Measurements from ENCODE around the gene ROGDI.

The ROGDI gene

GRCh38 chr16:4814046-4814445 is 11.6 kb upstream of the ROGDI start:
- no peak for DNase-seq (ENCODE audit: low spot score)

GRCh38 chr16:4813251-4814003 is 11.0 kb upstream of the ROGDI start:
- no peak for DNase-seq (ENCODE audit: low spot score)

GRCh38 chr16:4811773-4812172 is 9.3 kb upstream of the ROGDI start:
- DNase-seq (ENCODE audit: low spot score): no peak

DNA sequence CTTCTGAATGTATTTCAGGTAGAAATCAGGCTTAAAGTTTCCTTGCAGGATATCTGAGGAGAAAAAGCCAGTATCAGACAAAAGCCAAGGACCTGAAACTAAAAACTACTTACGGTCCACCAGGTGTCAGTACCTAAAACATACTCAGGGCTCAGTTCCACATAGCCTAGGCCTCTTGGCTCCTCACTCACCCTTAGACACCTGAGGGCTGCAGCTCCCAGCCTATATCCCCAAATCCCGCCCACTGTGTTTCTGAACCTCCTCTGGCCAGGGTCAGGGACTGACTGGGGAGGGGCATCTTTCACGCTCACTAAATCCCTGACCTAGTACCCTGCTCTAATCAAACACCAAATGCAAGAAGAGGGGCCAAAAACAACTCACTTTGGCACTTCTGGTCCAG is 8.8 kb upstream of the ROGDI start:
- no peak for DNase-seq (ENCODE audit: low spot score)

DNA sequence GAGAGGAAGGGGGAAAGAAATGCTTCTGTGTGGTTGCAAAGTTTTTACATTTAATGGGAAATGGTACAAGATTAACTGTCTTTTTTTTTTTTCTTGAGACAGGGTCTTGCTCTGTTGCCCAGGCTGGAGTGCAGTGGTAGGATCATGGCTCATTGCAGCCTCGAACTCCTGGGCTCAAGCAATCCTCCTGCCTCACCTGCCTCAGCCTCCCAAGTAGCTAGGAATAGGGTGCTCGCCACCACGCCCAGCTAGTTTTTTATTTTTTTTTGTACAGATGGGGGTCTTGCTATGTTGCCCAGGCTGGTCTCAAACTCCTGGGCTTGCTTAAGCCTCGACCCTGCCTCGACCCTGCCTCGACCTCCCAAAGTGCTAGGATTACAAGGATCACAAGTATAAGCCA is 3.8 kb upstream of the ROGDI start:
- no peak for DNase-seq (ENCODE audit: low spot score)

GRCh38 chr16:4805231-4805630 is 2.8 kb upstream of the ROGDI start:
- no peak for DNase-seq (ENCODE audit: low spot score)

- no peak for DNase-seq (ENCODE audit: low spot score)
Observed at GRCh38 chr16:4803898-4804762, 1.7 kb upstream of the ROGDI start.

DNA sequence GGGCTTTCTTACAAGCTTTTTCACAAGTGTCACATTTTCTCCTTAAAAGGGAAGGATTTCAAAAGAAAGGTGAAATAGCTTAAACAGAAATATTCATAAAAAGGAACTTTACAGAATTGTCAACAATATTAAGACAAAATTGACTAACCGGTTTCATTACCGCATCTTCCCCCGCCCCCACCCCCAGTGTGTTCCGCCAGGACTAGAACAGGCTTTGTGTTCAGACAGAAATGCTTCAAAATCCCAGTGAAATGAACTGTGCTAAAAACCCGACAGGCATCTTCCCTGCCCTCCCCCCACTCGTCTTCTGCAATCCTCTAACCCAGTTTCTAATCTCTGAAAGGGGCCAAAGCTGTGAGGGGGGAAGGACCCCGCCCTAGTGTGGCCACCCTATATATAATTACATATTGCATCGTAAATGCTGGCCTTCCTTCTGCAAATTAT is 990 bp upstream of the ROGDI start:
- DNase-seq (ENCODE audit: low spot score): no peak

DNA sequence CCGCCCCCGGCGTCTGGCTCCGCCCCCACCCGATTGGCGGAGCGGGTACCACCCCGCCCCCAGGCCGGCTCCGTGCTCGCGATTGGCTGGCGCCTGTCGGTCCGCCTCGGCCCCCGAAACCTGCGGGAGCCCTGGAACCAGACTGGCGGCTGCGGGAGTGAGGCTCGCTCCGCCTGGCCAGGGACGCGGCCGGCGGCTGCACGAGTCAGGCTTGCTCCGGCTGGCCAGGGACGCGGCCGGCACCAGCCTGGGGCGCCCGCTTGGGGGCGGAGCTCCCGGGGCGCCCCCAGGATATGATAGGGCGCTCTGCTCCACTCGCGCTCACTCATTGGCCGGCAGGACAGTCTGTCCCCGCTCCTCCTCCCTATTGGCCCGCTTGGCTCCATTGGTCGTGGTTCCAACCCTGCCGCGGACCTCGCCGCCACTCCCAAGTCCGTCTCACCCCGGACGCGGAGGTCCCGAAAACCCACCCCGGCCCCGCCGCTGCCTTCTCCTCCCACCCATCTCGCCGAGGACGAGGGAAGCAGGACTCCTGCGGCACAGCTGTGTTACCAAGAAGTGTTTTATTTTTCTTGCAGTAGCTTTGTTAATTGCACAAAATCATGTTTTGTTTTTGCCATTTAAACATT is 340 bp upstream of the ROGDI start:
- DNase-seq (ENCODE audit: low spot score): peak; percentile 100

DNA sequence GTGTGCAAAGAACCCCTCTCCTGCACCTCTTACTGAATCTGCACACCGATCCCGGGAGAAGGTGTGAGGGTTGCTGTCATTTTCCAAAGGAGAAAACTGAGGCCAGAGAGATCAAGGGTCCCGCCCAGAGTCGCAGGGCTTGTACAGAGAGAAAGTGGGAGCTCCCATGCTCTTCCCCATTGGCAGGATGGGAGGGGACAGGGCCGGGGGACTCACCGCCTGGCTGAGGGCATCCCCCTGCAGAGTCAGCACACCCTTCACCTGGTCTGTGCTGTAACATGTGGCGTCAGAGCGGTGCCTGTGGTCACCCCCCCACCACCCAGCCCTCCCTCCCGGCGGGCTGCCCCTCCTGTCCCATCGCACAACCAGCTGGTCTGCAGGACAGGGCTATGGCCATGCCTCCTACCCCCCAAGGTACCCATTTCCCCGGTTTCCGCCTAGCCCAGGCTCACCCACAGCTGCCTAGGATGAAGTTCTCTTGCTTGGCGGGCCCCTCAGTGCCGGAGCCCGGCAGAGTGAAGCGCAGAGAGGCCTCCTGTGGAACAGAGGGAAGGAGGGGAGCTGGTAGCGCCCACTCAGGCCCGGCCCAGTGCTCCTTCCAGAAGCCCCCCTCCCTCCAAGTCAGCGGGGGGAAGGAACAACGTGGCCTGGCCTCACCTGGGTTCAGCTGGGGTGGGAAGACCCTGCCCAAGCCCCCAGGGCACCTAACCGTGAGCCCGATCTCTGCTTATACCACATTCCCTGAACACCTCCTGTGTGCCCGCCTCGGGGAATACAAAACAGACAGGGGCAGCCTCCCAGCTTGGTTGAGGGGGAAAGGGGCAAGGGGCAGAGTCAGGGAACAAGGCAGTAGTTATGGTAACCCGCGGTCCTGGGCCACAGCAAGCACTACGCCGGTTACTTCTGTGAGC is 1.1 kb downstream of the ROGDI start:
- DNase-seq (ENCODE audit: low spot score): no peak

DNA sequence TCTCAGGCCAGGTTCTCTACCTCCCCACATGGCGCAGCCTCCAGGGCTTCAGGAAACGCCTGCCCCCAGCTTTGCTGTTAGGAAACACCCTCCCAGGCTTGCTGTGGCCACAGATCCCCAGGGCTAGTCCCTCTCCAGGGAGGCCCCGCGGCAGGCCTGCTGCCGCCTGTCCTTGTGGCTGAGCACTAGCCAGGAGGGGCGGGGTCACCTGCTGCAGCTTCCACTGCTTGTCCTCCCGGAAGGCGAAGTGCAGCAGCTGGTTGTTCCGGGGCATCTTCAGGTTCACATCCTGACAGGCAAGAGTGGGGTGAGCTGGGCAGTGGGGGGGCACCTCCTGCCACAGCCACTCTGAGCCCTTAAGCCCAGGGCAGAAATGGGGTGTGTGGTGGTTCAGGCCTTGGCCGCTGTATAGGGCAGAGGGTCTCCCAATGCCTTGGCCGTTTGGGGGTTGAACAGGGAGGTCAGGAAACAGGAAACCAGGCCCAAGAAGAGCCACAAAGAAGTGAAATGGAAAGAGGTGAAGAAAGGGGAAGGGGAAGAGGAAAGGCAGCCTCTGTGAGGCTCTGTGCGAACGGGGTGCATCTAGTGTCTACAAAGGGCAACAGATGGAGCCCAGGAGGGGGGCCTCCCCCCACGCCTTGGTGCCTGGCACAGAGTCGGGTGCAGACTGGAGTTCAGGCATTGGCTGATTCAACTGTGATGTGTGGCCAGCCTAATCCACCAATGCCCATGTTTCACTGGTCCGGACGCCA is 2.0 kb downstream of the ROGDI start:
- no peak for DNase-seq (ENCODE audit: low spot score)

DNA sequence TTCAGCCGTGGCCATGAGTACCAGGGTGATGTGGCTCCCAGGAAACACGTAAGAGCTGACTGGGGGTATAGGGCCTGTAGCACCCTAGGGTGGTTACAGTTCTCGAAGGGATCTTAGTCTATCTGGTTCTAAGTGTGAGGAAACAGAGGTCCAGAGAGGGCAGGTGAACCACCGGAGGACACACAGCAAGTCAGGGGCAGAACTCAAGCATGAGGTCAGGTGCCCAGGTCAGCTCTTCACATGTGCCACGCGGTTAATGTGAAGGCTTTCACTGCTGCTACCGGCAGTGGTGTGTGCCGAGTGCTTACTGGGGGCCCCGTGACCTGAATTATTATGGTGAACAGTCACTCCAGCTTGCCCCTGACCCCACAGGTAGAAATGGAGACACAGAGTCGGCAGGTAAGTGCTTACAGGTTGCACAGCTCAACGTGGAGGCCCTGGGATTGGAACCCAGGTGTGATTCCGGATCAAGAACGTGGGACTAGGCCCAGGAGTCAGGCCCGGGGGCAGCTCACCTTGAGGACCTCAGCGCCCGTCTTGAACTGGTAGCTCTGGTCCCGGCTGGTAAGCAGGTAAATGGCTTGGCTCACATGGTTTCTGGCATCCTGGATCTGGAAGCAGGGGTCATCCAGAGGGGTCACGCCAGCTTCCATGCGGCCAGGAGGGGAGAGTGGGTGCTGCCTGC is 3.1 kb downstream of the ROGDI start:
- no peak for DNase-seq (ENCODE audit: low spot score)

GRCh38 chr16:4798456-4798855 is 4.0 kb downstream of the ROGDI start:
- no peak for DNase-seq (ENCODE audit: low spot score)

- no peak for DNase-seq (ENCODE audit: low spot score)
Observed at GRCh38 chr16:4797805-4798252, 4.6 kb downstream of the ROGDI start.

DNA sequence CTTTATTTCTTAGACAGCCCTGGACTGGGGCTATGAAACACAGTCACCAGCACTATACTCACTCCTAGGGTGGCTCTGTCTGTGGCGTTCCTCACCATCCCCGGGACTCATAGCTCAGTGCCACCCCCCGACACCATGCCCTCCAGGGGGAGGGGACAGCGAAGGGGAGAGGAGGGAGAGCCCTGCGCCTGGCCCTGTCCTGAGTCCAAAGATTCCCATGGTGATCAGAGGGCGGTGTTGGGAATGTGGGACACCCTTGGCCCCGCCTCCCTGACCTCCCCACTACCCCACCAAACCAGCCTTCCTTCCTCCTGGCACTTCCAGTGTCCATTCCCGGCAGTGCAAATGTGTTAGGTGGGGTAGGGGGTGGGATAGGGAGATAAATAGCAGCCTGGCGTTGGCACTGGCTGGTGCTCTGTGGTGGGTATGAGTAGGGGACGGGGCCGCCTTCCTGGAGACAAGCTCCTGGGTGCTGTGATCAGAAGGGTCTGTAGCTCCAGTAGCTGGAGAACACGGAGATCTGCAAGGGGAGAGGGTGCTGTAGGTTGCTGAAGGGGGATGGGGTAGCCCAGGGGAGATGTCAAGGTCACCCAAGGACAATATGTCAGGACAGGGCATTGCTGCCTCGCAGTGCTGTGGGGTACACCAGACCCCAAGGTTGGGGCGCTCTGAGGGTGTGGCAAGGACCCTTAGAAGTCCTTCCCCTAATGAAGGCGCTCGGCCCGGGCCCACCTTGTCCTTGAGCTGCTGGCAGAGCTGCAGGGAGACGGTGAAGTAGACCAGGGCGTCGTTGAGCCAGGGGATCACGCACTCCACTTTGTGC is 5.2 kb downstream of the ROGDI start:
- DNase-seq (ENCODE audit: low spot score): no peak

- no peak for DNase-seq (ENCODE audit: low spot score)
Observed at GRCh38 chr16:4795828-4796572, 6.4 kb downstream of the ROGDI start.

DNA sequence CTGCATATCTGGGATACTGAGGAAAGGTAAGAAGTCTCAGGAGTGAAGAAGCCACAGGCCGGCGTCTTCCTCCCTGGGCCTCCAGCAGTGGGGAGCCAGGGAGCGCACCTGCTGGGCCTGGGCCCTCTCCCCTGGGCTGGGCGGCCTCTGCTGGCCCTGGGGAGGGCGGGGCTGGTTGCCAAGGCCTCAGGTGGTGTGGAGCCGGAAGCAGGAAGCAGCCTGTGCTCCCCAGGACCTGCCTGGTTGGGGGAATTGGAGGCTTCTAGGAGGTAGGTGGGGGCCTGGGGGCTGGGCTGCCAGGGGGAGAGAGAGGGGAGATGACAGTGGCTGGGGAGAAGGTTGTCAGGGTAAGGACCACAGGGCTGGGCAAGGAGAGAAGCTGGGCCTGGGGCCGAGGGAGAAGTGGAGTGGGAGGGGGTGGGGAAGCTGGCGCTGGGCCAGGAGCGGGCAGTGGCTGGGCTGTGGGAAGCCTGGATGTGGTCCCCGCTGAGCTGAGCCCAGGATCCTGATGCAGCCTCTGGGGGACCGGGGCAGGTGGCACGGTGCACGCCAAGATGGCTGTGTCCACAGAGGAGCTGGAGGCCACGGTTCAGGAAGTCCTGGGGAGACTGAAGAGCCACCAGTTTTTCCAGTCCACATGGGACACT is 7.1 kb downstream of the ROGDI start, which contains the start of gene SMIM22:
TSS of gene SMIM22 (plus strand) at position 189 of the 647 bp plus-strand sequence. CDS start at position 555, 366 bp downstream.
- DNase-seq (ENCODE audit: low spot score): peak; percentile 45

DNA sequence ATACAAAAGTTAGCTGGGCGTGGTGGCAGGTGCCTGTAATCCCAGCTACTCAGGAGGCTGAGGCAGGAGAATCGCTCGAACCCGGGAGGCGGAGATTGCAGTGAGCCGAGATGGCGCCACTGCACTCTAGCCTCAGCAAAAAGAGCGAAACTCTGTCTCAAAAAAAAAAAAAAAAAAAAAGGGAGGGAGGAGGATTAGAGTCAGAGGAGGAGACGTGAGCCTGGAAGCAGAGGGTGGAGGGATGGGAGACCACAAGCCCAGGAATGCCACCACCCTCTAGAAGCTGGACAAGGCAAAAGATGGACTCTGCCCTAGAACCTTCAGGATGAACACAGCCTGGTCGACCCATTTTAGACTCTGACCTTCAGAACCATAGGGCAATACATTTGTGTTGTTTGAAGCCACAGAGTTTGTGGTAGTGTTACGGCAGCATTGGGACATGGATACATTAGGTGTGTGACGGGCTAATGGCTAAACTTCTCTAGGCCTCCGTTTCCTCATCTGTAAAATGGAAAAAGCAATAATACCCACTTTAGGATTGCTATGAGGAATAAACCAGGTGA is 9.4 kb downstream of the ROGDI start:
- DNase-seq (ENCODE audit: low spot score): no peak

Measured in iPS-NIHi11 (cell line).